ENCODE data around the gene KLHDC7B.
A peak's percentile ranks its signal among the peaks of the same experiment; 100 is the strongest.

The KLHDC7B gene

DNA sequence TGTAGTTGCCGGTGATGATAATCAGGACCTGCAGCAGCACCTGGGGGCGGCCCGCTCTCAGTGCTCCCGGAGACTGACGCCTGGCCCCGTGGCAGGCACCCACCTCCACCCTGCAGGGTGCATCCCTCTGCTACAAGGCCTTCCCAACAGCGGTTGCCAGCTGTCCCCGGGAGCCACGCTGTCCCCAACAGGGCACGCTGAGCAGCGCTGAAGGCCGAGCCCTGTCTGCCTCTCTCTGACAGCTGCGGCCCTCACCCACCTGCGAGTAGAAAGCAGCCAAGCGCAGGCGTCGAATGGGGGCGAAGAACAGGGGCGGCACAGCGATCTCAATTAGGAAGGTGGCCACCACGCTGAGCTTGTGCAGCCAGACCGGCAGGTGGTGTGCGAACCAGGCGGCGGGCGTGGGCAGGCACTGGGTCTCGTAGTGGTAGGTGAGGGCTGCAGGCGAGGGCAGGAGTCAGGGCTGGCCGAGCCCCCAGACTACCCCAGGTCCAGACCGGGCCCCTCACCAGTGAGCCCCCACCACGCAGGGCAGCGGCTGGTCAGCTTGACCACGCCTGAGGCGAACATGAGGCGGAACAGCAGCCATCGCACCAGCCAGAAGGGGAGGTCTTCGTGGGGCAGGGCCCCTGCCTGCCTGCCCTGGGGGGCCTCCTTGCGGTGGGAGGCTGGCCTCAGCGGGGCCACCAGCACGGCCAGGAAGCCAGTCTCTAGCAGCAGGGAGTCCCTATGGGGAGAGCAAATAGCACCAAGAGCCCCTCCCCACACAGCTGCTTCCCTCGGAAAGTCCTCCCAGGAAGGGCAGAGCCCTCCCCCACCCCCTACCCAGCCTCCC, 39.7 kb upstream of the KLHDC7B start:
- peaks cover 10 to 13% of the 10 kb centered on the region in 2 donors for H3K36me3 ChIP-seq (ENCODE audit: control insufficient read depth in 2 of 2, insufficient read depth in 2 of 2, low read length in 2 of 2)
- H3K9me3 ChIP-seq (ENCODE audit: control insufficient read depth in 2 of 2, low read length in 2 of 2), result no peaks in the 10 kb centered on the region
- H3K4me3 ChIP-seq (ENCODE audit: low read length in 2 of 2), result peak overlapping the region in 1 of 2 donors; percentile 80
- no peak overlapping the region for H3K27ac ChIP-seq (ENCODE audit: low read depth in 2 of 2, low read length in 2 of 2)
- no peaks in the 10 kb centered on the region for H3K27me3 ChIP-seq (ENCODE audit: control insufficient read depth in 2 of 2, insufficient read depth in 2 of 2, low read length in 2 of 2)
- peak overlapping the region in 1 of 2 donors; percentile 93 for H3K9ac ChIP-seq (ENCODE audit: low read depth in 1 of 2, low read length in 2 of 2)
- peaks cover 14 to 20% of the 10 kb centered on the region in 2 donors for H3K4me1 ChIP-seq (ENCODE audit: control insufficient read depth in 2 of 2, insufficient read depth in 2 of 2, low read length in 2 of 2)

GRCh38 chr22:50506611-50507420, 38.9 kb upstream of the KLHDC7B start:
- no peaks in the 10 kb centered on the region for H3K9me3 ChIP-seq (ENCODE audit: control insufficient read depth in 2 of 2, low read length in 2 of 2)
- H3K27ac ChIP-seq (ENCODE audit: low read depth in 2 of 2, low read length in 2 of 2), result peak overlapping the region; percentile 70 to 89
- peak overlapping the region; percentile 80 to 96 for H3K4me3 ChIP-seq (ENCODE audit: low read length in 2 of 2)
- peaks cover 10 to 13% of the 10 kb centered on the region in 2 donors for H3K36me3 ChIP-seq (ENCODE audit: control insufficient read depth in 2 of 2, insufficient read depth in 2 of 2, low read length in 2 of 2)
- H3K27me3 ChIP-seq (ENCODE audit: control insufficient read depth in 2 of 2, insufficient read depth in 2 of 2, low read length in 2 of 2), result no peaks in the 10 kb centered on the region
- peaks cover 14 to 20% of the 10 kb centered on the region in 2 donors for H3K4me1 ChIP-seq (ENCODE audit: control insufficient read depth in 2 of 2, insufficient read depth in 2 of 2, low read length in 2 of 2)
- peak overlapping the region; percentile 71 to 93 for H3K9ac ChIP-seq (ENCODE audit: low read depth in 1 of 2, low read length in 2 of 2)

DNA sequence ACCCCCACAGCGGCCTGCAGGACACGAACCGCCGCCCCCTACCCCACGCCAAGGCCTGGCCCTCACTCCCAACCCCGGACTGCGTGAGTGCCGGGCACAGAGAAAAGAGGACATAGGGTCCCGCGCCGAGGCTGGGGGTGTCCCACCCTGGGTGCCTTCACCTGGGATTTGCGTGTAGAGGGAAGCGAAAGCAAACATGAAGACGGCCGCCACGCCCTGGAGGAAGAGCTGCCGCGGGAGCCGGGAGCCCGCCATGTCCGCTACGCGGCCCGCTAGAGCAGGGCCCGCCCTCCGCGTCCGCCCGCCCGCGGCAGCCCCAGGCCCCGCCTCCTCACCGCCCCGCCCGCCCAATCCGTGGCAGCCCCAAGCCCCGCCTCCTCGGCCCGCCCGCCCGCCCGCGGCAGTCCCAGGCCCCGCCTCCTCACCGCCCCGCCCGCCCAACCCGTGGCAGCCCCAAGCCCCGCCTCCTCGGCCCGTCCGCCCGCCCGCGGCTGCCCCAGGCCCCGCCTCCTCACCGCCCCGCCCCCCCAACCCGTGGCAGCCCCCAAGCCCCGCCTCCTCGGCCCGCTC, 38.2 kb upstream of the KLHDC7B start, which contains the start of gene LMF2:
LMF2 (minus strand) TSS at position 282 of the 570 bp plus-strand sequence; CDS start at position 255, 27 bp downstream.
- Histone ChIP-seq H3K4me1 (ENCODE audit: control insufficient read depth in 2 of 2, insufficient read depth in 2 of 2, low read length in 2 of 2) (peaks cover 14 to 20% of the 10 kb centered on the region in 2 donors), H3K9ac (ENCODE audit: low read depth in 1 of 2, low read length in 2 of 2) (peak within 1 kb of the TSS; percentile 71 to 93), H3K36me3 (ENCODE audit: control insufficient read depth in 2 of 2, insufficient read depth in 2 of 2, low read length in 2 of 2) (peaks cover 10 to 12% of the 10 kb centered on the region in 2 donors), H3K4me3 (ENCODE audit: low read length in 2 of 2) (peak within 1 kb of the TSS; percentile 80 to 96), H3K27me3 (ENCODE audit: control insufficient read depth in 2 of 2, insufficient read depth in 2 of 2, low read length in 2 of 2) (no peaks in the 10 kb centered on the region), H3K27ac (ENCODE audit: low read depth in 2 of 2, low read length in 2 of 2) (peak within 1 kb of the TSS; percentile 87 to 89), H3K9me3 (ENCODE audit: control insufficient read depth in 2 of 2, low read length in 2 of 2) (no peaks in the 10 kb centered on the region)

DNA sequence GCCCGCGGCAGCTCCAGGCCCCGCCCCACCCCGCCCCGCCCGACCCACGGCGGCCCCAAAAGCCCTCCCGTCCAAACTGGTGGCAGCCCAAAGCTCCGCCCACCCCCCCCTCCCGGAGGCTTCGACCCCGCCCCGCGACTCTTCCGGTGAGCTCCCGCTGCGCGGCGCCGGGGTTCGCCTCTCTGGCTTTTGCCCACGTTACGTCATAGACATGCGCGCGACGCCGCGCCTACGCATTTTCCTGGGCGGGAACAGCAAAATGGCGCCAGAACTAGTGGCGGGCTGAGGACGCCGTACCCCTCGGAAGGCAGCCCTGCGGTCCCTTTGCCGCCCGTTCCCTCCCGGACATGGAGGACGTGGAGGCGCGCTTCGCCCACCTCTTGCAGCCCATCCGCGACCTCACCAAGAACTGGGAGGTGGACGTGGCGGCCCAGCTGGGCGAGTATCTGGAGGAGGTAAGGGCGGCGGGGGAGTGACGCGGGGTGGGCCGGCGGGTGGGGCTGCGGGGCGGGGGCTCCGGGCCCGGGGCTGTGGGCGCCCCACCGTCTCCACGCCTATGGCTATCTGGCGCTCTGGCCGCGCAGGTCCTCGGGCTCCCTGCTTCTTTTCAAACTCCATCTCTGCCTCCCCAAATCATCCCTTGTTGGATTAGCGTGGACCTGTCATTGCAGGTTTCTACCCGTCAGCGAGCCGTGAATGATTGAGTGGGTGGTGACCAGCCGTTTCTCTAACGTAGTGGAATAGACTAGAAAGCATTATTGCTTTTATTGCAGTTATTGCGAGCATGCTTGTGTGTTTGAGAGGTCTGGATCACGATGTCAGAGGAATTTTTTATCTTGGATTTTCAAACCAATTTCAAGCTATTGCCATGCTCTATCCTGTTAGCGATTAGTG, 37.5 kb upstream of the KLHDC7B start, which contains the start of gene NCAPH2:
NCAPH2 (plus strand) TSS at position 234 of the 894 bp plus-strand sequence; CDS start at position 348, 114 bp downstream.
- H3K9me3 ChIP-seq (ENCODE audit: control insufficient read depth in 2 of 2, low read length in 2 of 2), result no peaks in the 10 kb centered on the region
- H3K27ac ChIP-seq (ENCODE audit: low read depth in 2 of 2, low read length in 2 of 2), result peak within 1 kb of the TSS; percentile 87 to 89
- H3K27me3 ChIP-seq (ENCODE audit: control insufficient read depth in 2 of 2, insufficient read depth in 2 of 2, low read length in 2 of 2), result no peaks in the 10 kb centered on the region
- H3K4me3 ChIP-seq (ENCODE audit: low read length in 2 of 2), result peak within 1 kb of the TSS; percentile 80 to 96
- peaks cover 7 to 11% of the 10 kb centered on the region in 2 donors for H3K36me3 ChIP-seq (ENCODE audit: control insufficient read depth in 2 of 2, insufficient read depth in 2 of 2, low read length in 2 of 2)
- peaks cover 14 to 20% of the 10 kb centered on the region in 2 donors for H3K4me1 ChIP-seq (ENCODE audit: control insufficient read depth in 2 of 2, insufficient read depth in 2 of 2, low read length in 2 of 2)
- H3K9ac ChIP-seq (ENCODE audit: low read depth in 1 of 2, low read length in 2 of 2), result peak within 1 kb of the TSS; percentile 71 to 93

DNA sequence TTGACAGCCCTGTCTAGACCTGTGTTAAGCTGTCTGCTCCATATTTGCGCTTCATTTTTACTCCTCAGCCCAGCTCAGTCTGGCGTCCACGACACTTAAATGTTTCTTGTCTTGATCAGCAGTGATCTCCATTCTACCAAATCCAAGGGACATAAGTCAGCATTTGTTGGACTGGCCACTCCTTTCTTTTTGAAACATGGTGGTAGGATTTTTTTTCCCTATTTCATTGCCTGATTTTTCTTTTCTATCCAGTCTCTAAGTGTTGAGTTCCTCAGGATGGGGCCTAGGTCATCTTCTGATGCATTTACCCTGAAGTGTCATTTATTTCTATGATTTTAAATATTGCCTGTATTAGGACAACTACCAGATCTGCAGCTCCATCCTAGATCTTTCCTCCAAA, 36.8 kb upstream of the KLHDC7B start:
- no peaks in the 10 kb centered on the region for H3K27me3 ChIP-seq (ENCODE audit: control insufficient read depth in 2 of 2, insufficient read depth in 2 of 2, low read length in 2 of 2)
- H3K27ac ChIP-seq (ENCODE audit: low read depth in 2 of 2, low read length in 2 of 2), result peak overlapping the region; percentile 87 to 88
- H3K4me3 ChIP-seq (ENCODE audit: low read length in 2 of 2), result peak overlapping the region; percentile 80 to 82
- H3K4me1 ChIP-seq (ENCODE audit: control insufficient read depth in 2 of 2, insufficient read depth in 2 of 2, low read length in 2 of 2), result peaks cover 14 to 20% of the 10 kb centered on the region in 2 donors
- no peaks in the 10 kb centered on the region for H3K9me3 ChIP-seq (ENCODE audit: control insufficient read depth in 2 of 2, low read length in 2 of 2)
- H3K36me3 ChIP-seq (ENCODE audit: control insufficient read depth in 2 of 2, insufficient read depth in 2 of 2, low read length in 2 of 2), result peaks cover 7 to 11% of the 10 kb centered on the region in 2 donors
- peak overlapping the region; percentile 65 to 77 for H3K9ac ChIP-seq (ENCODE audit: low read depth in 1 of 2, low read length in 2 of 2)

DNA sequence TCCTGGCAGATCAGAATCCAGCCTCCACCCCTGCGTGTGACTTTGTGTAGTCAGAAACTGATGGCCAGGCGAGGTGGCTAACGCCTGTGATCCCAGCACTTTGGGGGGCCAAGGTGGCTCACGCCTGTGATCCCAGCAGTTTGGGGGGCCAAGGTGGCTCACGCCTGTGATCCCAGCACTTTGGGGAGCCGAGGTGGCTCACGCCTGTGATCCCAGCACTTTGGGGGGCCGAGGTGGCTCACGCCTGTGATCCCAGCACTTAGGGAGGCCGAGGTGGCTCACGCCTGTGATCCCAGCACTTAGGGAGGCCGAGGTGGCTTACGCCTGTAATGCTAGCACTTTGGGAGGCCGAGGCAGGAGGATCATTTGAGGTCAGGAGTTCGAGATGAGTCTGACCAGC, 32.5 kb upstream of the KLHDC7B start:
- Histone ChIP-seq H3K9ac (ENCODE audit: low read depth in 1 of 2, low read length in 2 of 2) (no peak overlapping the region), H3K9me3 (ENCODE audit: control insufficient read depth in 2 of 2, low read length in 2 of 2) (no peaks in the 10 kb centered on the region), H3K4me3 (ENCODE audit: low read length in 2 of 2) (no peak overlapping the region), H3K4me1 (ENCODE audit: control insufficient read depth in 2 of 2, insufficient read depth in 2 of 2, low read length in 2 of 2) (peaks cover 8 to 11% of the 10 kb centered on the region in 2 donors), H3K27me3 (ENCODE audit: control insufficient read depth in 2 of 2, insufficient read depth in 2 of 2, low read length in 2 of 2) (no peaks in the 10 kb centered on the region), H3K36me3 (ENCODE audit: control insufficient read depth in 2 of 2, insufficient read depth in 2 of 2, low read length in 2 of 2) (peaks cover 17 to 23% of the 10 kb centered on the region in 2 donors), H3K27ac (ENCODE audit: low read depth in 2 of 2, low read length in 2 of 2) (no peak overlapping the region)

- H3K36me3 ChIP-seq (ENCODE audit: control insufficient read depth in 2 of 2, insufficient read depth in 2 of 2, low read length in 2 of 2), result peaks cover 31 to 34% of the 10 kb centered on the region in 2 donors
- no peak overlapping the region for H3K27ac ChIP-seq (ENCODE audit: low read depth in 2 of 2, low read length in 2 of 2)
- no peaks in the 10 kb centered on the region for H3K4me1 ChIP-seq (ENCODE audit: control insufficient read depth in 2 of 2, insufficient read depth in 2 of 2, low read length in 2 of 2)
- no peaks in the 10 kb centered on the region for H3K9me3 ChIP-seq (ENCODE audit: control insufficient read depth in 2 of 2, low read length in 2 of 2)
- no peak overlapping the region for H3K4me3 ChIP-seq (ENCODE audit: low read length in 2 of 2)
- H3K9ac ChIP-seq (ENCODE audit: low read depth in 1 of 2, low read length in 2 of 2), result no peak overlapping the region
- no peaks in the 10 kb centered on the region for H3K27me3 ChIP-seq (ENCODE audit: control insufficient read depth in 2 of 2, insufficient read depth in 2 of 2, low read length in 2 of 2)
Observed at GRCh38 chr22:50516068-50516467, 29.6 kb upstream of the KLHDC7B start.

DNA sequence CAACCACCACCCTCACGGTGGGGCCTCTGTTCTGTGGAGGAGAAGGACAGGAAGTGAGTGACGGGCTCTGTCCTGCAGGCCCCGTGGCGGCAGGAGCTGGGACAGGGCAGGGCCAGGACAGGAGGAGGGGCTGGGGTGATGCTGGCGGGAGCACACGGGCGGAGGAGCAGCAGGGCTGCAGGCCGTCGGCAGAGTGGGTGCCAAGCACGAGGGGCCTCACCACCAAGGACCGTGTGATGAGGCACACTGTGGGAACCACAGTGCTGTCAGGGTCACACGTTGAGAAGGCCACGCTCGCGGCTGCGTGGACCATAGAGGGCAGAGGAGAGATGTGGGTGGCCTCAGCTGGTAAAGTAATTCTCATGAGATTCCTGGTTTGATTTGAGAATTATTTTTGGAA, 28.8 kb upstream of the KLHDC7B start:
- Histone ChIP-seq H3K9me3 (ENCODE audit: control insufficient read depth in 2 of 2, low read length in 2 of 2) (no peaks in the 10 kb centered on the region), H3K36me3 (ENCODE audit: control insufficient read depth in 2 of 2, insufficient read depth in 2 of 2, low read length in 2 of 2) (peaks cover 38 to 42% of the 10 kb centered on the region in 2 donors), H3K9ac (ENCODE audit: low read depth in 1 of 2, low read length in 2 of 2) (no peak overlapping the region), H3K27me3 (ENCODE audit: control insufficient read depth in 2 of 2, insufficient read depth in 2 of 2, low read length in 2 of 2) (no peaks in the 10 kb centered on the region), H3K4me1 (ENCODE audit: control insufficient read depth in 2 of 2, insufficient read depth in 2 of 2, low read length in 2 of 2) (no peaks in the 10 kb centered on the region), H3K27ac (ENCODE audit: low read depth in 2 of 2, low read length in 2 of 2) (no peak overlapping the region), H3K4me3 (ENCODE audit: low read length in 2 of 2) (no peak overlapping the region)
